Fibroblast of villous mesenchyme (primary cell): ENCODE results near the gene ANKRD31. TPM values are rescaled to one million over a fixed set of nuclear protein-coding genes. Genes with fewer than 3 reads are reported as not detected.

Experiments used
- DNase-seq: peaks from one replicate; pipeline ENCODE4 v3.0.0-alpha.2; 2010; ENCODE audit warnings: low read depth
- H3K4me3 ChIP-seq: 2 replicates; pipeline ENCODE4 v1.5.1; 2011; ENCODE audit warnings: low read depth, mild to moderate bottlenecking, low read length
- CTCF ChIP-seq: IDR thresholded peaks from 2 replicates; pipeline ENCODE4 v1.5.1; 2012; ENCODE audit warnings: low read depth, mild to moderate bottlenecking, low read length; ENCODE audit not compliant: insufficient read depth
- total RNA-seq: library from RNA; depleted of rRNA; stranded (reverse); fragments of >200 nt; gene quantifications from 2 replicates; pipeline ENCODE4 v1.2.3, GENCODE V29; 2012

ANKRD31 gene
- total RNA-seq, 1 donor = under 0.01 TPM

GRCh38 chr5:75071100-75071499 lies 165.6 kb downstream of the ANKRD31 start:
- no peak overlapping the region for H3K4me3 ChIP-seq
- no peak for DNase-seq
- TF ChIP-seq CTCF = no peak

GRCh38 chr5:75067434-75067833 lies 169.2 kb downstream of the ANKRD31 start:
- no peak for TF ChIP-seq CTCF
- DNase-seq = no peak
- H3K4me3 ChIP-seq = no peak overlapping the region

- TF ChIP-seq CTCF = no peak
- no peak for DNase-seq
- H3K4me3 ChIP-seq = no peak overlapping the region
These were observed 173.7 kb downstream of the ANKRD31 start for GRCh38 chr5:75062925-75063531.

DNA sequence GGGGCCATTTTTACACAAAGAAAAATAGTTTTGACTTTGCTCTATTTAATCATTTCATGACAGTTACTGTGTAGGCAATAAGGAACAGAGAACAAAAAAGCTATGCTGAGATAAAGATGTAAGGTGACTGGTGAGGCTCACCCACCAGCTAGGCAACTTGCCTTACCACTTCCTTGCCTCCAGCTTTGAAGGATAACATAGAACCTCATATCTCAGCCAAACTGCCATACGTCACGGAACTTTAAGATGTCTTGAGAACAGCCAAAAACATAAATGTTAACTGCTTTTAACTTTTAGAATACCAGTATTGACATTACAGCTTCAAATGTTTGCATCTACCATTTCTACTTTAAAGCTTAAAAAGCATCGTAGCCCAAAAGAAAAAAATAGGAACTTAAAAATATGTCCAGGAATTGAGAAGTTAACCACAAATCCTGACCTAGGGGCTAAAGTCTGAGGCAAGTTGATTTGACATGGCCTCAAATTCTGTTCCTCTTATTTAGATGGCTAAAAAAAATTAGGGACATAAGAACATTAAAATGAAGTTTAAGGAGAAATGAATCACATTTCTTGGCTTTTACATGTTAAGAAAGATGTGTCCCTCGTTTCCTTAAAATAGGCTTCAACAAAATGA lies 176.6 kb downstream of the ANKRD31 start:
- DNase-seq = no peak
- no peak for TF ChIP-seq CTCF
- no peak overlapping the region for H3K4me3 ChIP-seq

GRCh38 chr5:75058986-75059535 lies 177.6 kb downstream of the ANKRD31 start:
- TF ChIP-seq CTCF = no peak
- no peak overlapping the region for H3K4me3 ChIP-seq
- DNase-seq = no peak

- no peak overlapping the region for H3K4me3 ChIP-seq
- DNase-seq = peak; percentile 28
- no peak for TF ChIP-seq CTCF
These were observed 179.1 kb downstream of the ANKRD31 start for GRCh38 chr5:75057561-75057960.
